ENCODE measurements around the gene GNB1.
"Not testable (repeated sequence)": the region's sequence is repeated elsewhere in the genome, so short reads cannot be mapped to it uniquely, and the experiment has no call there.

The GNB1 gene

DNA sequence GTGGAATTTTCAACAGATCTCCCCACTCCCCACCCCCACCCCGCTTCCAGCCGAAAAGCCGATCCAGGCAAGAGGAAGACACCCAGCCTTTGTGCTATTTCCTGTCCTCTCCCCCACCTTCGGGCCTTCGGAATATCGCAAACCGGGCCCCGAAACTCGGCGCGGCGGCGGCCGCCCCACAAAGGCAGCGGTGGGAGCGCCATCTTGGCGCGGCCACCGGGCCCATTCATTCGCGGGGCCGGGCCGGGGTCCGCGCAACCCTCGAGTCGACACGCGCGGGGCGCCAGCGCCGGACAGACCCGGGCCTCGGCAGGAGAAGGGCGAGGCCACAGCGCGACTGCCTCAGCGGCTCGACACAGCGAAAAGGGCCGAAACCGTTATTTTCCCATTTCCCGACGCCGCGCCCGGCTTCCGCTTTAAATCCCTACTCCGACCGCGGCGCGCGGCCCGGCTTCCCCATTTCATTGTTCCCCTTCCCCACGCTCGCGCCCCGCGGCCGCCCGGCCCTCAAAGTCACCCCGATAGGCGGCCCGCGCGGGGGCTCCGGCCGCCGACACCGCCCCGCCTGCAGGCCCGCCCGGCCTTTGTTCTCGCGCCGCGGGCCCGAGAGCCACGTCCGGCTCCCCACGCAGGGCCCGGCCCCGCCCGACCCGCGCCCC lies 911 bp downstream of the GNB1 start:
- peak; percentile 24 for DNase-seq (ENCODE audit: low read depth)

DNA sequence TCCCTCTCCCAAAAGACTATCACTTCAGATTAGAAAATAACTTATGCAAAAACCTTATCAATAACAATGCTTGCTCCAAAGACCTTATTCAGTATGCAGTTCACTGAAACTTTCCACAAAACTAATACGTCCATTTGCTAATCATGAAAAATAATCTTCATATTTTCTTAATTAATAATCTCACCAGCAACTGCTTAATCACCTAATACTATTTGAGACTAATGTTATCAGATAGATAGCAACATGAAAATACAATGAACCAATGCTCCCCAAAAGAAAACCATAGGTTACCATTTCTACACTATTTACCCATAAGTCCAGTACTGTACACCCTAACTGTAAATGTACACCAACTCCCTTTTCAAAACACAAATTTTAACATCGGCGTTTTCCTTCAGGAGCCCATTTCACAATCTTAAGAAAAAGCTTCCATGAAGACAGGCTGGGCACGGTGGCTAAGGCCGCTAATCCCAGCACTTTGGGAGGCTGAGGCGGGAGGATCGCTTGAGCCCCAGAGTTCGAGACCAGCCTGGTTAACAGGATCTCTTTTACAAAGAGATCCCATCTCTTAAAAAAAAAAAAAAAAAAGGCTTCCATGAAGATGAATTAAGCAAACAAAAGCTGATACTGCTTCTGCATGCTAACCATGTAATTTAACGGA lies 1.7 kb downstream of the GNB1 start:
- DNase-seq (ENCODE audit: low read depth): no peak

DNA sequence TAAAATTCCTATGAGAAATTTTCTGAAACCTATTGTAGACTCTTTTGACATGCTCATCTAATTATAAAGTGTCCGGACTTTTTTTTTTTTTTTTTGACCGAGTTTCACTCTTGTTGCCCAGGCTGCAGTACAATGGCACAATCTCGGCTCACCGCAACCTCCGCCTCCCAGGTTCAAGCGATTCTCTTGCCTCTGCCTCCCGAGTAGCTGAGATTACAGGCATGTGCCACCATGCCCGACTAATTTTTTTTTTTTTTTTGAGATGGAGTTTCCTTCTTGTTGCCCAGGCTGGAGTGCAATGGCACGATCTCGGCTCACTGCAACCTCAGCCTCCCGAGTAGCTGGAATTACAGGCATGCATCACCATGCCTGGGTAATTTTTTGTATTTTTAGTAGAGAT lies 7.0 kb downstream of the GNB1 start:
- DNase-seq (ENCODE audit: low read depth): not testable (repeated sequence)

DNA sequence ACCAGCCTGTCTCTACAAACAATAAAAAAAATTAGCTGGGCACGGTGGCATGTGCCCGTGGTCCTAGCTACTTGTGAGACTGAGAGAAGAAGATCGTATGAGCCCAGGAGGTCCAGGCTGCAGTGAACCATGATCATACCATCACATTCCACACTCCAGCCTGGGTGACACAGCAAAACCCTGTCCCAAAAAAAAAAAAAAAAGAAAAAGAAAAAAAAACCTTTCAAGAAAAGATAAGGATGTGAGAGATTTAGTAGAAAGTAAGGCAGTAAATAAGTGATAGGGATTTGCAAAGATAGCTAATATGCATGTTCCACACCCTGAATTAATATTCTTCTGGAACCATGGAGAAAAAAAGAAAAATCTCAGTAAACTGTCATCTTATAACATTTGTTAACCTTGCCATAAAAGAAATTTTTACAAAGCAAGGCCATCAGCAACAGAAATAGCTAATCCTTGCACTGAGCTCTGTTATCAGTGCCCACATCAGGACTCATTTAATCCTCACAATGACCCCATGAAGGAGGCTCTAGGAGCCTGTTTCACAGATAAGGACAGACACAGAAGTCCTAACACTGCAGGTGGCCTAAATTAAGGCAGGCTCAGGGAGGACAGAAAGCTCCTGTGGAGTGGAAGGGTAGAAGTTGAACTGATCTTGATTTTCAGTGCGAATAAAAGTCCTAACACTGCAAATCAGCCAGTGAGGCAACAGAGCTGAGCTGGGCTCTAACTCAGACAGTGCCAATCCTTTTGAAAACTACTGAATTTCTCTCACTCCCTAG lies 7.6 kb downstream of the GNB1 start:
- DNase-seq (ENCODE audit: low read depth): no peak

DNA sequence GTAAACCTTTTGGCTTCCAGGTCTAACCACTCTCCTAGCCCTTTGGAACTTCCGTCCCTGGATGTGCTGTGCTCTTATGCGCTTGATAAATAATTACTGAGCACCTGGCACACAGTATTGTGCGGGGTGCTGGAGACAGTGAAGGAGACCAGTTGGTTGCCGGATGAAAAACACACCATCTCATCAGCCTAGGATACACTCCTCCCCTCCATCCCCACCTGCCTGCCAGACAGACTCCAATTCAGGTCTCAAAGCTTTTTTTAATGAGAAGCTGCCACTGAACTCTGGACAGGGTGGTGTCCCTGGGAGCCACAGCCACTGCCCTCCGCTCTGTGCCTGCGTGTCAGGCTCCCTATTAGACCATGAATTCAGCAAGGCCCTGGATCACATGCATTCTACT lies 9.2 kb downstream of the GNB1 start:
- DNase-seq (ENCODE audit: low read depth): no peak

DNA sequence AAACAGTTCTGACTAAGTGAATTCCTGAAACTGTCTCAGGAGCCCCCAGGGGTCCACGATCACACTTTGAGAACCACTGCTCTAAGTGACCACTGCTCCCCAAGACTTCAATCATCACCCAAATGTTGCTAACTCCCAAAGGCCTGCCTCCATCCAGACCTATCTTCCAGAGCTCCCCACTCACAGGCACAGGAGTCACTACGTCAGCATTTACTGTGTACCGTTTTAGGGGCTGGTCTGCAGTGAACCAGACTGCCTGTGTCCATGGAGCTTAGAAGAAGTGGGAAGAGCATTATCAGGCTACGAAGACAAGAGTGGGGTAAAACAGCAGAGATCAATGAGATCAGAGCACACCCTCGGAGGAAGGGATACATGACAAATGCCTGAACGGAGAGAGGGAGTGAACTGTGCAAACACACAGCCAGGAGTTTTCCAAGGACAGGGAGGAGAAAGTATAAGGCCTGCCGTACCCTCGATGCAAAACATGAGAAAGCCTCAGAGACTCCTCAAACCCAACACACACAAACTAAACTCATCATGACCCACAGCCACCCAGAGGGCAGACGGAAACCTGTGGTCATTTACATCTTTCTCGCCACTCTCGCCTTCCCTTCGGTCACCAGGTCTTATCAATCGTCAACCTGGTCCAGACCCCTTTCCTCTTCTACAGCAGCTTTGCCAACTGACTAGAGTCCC lies 10.1 kb downstream of the GNB1 start:
- DNase-seq (ENCODE audit: low read depth): no peak

DNA sequence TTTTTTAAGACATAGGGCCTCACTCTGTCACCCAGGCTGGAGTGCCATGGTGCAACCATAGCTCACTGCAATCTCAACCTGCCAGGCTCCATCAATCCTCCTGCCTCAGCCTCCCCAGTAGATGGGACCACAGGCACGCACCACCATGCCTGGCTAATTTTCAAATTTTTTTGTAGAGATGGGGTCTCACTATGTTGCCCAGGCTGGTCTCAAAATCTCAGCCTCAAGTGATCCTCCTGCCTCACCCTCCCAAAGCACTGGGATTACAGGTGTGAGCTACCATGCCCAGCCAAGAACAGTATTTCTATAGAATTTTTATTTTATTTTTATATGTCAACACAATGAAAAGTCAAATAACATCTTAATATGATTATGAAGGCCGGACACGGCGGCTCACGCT lies 10.9 kb downstream of the GNB1 start:
- DNase-seq (ENCODE audit: low read depth): no peak

DNA sequence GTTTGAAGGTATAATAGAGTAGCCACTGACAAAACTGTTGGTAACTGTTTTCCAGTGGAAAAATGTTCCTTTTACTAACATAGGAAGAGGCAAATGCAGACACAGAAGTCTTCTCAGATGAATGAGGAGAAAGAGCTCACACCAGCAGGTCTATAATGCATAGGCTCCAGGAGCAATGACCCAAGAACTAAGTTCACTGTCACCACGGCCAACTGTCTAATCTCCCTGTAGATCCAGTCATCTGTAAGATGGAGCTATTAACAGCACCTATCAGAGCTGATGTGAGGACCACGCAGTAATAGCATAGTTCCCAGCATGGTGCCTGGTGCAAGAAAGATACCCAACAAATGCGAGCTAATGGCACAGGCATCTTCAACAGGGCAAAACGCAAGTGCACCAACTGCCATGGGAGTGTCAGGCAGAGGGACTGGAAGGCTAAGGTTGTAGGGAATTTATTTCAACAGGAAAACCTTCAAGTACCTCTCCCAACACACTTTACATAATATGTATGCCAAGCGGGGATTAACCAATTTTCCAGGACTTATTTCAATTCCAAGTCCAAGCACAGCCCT lies 12.9 kb downstream of the GNB1 start:
- no peak for DNase-seq (ENCODE audit: low read depth)

DNA sequence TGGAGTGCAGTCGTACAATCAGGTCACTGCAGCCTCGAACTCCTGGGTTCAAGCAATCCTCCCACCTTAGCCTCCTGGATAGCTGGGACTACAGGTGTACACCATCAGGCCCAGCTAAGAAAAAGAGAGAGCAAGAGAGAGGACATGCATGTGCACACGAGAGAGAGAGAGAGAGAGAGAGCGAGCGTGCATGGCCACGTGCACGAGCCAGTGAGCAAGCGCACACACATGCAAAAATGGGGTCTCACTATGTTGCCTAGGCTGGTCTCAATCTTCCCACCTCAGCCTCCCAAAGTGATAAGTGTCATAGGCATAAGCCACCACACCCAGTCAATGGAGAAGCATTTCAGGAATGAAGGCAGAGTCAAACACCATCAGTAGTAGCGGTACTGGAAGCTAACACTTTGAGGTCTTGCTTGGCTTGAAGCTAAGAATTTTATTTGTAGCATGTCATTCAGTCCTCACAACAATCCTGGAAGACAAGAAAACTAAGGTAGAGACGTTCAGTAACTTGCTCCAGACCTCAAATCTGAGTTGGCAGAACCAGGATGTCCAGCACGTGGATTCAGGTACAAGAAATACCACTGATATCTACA lies 14.5 kb downstream of the GNB1 start:
- DNase-seq (ENCODE audit: low read depth): no peak

DNA sequence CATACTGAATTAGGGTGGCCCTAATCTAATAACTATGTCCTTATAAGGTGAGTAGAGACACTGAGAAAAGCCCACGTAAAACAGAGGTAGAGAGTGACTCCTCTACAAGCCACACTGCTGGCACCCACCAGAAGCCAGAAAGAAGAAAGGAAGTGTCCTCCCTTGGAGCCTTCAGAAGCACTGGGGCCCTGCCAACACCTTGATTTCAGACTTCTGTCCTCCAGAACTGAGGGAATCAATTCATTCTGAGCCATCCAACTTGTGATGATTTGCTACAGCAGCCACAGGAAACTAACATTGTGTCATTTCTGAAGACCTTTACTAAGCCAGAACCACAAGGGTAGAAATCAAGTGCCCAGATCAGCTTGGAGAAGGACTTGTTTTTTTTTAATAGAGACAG lies 15.0 kb downstream of the GNB1 start:
- DNase-seq (ENCODE audit: low read depth): no peak

DNA sequence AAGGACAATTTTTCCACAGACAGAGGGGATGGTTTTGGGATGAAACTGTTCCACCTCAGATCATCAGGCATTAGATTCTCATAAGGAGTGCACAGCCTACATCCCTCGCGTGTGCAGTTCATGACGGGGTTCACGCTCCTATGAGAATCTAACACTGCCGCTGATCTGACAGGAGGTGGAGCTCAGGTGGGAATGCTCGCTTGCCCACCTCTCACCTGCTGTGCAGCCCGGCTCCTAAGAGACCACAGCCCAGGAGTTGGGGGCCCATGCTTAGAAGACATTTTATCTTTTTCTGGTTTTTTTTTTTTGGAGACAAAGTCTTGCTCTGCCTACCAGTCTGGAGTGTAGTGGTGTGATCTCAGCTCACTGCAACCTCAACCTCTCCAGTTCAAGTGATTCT lies 16.0 kb downstream of the GNB1 start:
- no peak for DNase-seq (ENCODE audit: low read depth)

DNA sequence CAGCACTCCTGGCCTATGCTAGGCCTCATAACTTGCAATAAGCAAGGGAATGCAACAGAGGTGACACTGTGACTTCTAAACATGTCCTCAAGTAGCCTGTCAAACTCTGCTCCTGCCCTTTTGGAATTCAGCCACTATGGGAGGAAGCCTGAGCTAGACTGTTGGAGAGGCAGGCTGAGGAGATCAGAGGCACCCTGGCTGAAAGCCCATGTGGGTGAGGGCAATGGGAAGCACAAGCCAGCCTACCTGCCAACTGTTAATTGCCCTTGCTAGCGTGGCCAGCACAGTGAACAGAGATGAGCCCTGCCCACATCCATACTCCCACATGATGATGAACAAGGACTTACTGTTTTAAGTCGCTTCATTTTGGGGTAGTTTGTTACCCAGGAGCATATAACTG lies 17.7 kb downstream of the GNB1 start:
- DNase-seq (ENCODE audit: low read depth): no peak

DNA sequence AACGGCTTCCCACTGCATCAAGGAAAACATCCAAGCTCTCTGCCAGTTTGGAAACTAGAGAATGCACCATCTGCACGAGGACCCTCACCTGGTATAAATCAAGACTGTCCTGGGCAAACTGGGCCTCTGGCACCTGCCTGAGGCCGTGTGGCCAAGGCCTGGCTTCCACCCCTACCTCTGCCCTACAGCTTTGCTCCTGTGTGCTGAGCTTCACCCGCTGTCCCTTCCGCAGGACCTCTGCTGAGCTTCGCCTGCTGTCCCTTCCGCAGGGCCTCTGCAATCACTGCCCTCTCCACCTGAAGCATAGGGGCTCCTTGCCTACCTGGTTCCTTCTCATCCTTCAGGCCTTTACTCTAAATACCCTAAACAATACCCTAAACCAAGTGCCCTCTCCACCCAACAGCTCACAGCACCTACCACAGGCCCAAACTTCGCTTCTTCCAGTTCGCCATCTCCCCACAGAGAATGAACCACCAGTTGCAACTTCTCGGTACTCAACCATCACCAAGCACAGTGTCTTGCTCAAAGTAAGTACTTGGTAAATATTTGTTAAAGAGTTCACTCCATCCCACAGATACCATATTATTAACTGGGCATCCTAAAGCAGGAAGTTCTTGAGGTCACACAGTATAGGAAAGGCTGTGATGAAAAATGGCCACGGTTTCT lies 18.4 kb downstream of the GNB1 start:
- DNase-seq (ENCODE audit: low read depth): no peak

DNA sequence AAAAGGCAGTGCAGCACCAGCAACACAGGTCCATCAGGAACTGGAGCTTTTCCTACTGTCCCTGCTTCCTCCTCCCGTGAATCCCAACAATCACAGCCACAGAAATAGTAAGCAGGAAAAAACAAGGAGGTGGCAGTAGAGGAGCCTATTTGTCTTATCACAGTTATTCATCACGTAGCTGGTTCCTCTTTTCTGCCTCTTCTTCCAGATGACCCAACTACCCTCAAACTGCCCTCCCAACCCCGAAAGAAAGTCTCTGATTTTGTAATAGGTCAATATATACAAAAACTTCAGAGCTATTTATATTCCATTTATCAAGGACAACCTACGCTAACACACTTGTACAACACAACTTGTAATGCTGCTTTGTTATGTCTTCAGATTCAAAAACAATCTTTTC lies 21.4 kb downstream of the GNB1 start:
- no peak for DNase-seq (ENCODE audit: low read depth)

DNA sequence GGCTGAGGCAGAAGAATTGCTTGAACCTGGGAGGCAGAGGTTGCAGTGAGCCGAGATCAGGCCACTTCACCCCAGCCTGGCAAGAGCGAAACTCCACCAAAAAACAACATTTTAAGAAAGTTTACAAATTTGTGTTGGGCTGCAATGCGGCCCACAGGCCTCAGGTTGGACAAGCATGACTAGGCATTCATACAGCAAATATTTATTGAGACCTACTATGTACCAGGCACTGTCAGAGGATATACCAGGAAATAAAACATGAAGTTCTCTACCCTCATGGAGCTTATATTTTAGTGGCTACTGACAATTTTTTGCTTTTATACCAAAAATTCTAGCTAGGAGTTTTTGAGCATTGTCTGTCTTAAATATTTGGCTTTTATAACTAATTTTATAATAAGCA lies 23.7 kb downstream of the GNB1 start:
- no peak for DNase-seq (ENCODE audit: low read depth)

DNA sequence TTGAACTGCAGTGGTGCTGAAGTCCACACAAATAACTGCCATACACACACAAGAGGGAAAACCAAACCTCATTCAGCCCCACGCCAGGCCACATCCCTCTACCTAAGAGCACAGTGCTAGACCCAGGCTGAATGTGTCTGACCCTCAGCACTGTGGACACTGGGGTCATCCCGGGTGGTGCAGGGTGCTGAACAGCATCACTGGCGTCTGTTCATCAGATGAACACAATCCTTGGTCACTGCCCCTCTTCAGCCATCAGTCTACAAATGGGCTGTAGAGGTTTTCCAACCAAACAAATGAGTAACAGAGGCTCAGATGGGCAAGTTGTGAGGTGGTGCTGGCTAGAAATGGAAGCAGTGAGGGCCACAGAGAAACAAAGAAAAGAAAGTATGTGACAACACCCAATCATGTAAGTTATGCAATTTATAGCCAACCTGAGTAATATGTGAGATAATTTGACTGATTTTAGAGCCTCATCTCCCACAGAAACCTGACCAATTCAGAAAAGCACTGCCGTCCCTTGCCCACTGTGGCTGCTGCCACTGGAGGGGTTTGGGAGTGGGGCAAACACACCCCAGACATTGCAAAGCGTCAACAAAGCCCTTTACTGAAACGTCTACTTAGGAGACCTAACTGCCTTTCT lies 27.9 kb downstream of the GNB1 start:
- DNase-seq (ENCODE audit: low read depth): no peak

DNA sequence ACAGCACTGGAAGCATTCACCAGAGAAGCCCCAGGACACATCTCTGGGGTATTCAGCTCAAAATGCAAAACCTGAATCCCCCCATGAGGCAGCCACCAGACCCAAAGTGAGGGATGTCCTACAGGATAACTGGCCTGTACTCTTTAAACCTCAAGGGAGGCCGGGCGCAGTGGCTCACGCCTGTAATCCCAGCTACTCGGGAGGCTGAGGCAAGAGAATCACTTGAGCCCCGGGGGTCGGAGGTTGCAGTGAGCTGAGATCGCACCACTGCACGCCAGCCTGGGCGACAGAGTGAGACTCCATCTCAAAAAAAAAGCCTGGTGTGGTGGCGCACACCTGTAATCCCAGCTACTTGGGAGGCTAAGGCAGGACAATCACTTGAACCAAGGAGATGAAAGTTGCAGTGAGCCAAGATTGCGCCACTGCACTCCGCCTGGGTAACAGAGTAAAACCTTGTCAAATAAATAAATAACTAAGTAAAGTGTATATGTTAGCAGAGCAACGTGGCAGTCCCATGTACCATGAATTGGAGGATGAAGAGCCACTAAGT lies 29.1 kb downstream of the GNB1 start:
- not testable (repeated sequence) for DNase-seq (ENCODE audit: low read depth)

DNA sequence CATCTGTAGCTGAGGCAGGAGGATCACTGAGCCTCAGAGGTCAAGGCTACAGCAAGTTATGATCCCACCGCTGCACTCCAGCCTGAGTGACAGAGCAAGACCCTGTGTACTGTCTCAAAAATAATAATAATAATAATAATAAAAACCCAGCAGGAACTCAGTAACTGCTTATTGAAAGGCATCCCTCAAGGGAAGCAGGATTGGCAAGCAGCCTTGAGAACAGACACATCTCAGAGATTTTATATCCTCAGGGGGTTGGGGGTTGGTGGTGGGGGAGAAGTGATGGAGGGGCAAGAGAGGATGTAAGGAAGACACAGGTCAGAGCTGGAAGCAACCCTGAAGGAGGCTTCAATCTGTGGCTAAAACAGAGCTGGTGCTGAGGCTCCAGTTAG lies 29.6 kb downstream of the GNB1 start:
- no peak for DNase-seq (ENCODE audit: low read depth)

DNA sequence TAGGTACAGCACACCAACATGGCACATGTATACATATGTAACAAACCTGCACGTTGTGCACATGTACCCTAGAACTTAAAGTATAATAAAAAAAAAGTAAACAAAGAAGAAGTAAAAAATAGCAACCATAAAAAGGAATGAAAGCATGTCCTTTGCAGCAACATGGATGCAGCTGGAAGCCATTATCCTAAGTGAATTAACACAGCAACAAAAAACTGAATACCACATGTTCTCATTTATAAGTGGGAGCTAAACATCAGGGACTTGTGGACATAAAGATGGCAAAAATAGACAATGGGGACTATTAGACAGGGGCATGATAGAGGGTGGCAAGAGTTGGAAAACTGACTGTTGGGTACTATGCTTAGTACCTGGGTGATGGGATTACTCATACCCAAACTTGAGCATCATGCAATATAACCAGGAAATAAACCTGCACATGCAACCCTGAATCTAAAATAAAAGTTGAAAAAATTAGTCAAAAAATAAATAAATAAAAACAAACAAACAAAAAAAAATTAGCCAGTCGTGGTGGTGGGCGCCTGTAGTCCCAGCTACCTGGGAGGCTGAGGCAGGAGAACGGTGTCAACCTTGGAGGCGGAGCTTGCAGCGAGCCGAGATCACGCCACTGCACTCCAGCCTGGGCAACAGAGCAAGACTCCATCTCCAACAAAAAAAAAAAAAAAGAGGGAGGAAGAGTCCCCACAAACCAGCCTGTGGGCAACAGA lies 30.8 kb downstream of the GNB1 start:
- DNase-seq (ENCODE audit: low read depth): not testable (repeated sequence)
